HG02571 (cell line): ENCODE results near the gene ARMC8.

Experiments used
- ATAC-seq: cut with Tn5 transposase; IDR thresholded peaks from one replicate; pipeline ENCODE4 v1.9.1; 2021; ENCODE audit warnings: mild to moderate bottlenecking, moderate library complexity; ENCODE audit not compliant: unreplicated experiment

Gene ARMC8

DNA sequence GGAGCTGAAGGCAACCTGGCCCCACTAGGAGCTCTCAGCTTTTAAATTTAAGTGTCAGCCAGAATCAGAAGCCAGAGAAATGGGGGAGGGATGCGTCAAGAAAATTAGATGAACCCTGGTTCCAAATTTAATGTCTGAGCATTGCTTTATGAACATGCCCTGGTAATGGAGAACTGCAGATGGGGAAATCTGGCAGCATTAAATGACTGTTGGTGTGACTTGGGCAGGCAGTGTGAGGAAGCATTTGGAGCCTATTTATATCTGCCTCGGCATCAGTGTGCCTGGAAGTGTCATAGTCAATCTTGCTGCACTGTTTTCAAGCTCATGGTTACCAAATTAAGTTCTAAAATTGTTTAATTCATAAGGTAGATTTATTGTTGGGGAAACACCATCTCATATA lies 113.5 kb downstream of the ARMC8 start:
- no peak for ATAC-seq

DNA sequence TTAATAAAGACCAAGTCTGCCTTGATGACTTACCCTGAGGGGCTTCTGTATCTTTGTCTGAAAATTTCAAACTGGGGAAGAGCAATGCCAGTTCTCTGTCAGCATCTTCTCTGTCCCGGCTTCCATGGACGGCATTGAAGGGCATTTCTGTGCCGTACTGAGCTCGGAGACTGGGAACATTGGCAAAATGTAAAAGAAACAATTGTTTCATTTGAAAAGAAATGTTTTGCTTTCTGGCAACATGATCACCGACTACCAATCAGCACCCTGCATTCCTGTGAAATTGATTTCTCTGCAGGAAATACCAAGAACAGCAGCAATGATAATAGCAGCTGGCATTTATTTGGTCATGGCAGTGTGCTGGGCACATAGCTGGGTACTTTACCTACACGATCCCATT lies 116.4 kb downstream of the ARMC8 start:
- no peak for ATAC-seq

DNA sequence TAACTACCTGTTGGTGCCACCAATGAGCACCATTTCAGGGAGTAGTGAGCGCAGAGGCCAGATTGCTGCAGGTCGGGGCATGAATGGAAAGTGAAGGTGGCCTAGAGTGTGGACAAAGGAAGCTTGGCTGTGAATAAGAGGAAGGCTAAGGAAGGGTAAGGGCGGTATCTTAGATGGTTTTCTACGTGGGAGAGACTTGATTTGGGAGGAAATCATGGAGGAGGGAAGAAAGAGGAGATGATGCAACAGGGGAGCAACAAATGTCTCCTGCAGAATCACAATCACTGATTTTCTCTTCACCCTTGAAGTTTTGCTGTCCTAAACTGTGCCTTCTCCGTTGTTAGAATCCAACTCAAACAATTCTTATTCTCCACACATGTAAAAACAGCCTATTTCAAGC lies 120.8 kb downstream of the ARMC8 start:
- no peak for ATAC-seq

DNA sequence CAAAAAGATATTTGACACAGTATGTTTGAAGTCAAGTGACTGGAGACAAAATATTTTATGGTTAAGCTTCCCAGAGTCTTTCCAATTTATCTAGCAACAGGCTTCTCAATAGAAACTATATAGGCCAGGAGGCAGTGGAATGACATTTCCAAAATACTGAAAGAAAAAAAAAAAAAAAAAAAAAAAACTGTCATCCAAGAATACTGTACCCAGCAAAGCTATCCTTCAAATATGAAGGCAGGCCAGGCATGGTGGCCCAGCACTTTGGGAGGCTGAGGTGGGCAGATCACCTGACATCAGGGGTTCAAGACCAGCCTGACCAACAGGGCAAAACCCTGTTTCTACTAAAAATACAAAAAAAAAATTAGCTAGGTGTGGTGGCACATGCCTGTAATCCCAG lies 121.7 kb downstream of the ARMC8 start:
- no peak for ATAC-seq

- ATAC-seq, result no peak
Observed at GRCh38 chr3:138310494-138310893, 123.4 kb downstream of the ARMC8 start.

- no peak for ATAC-seq
Observed at GRCh38 chr3:138314751-138315150, 127.7 kb downstream of the ARMC8 start.

GRCh38 chr3:138317687-138318086 lies 130.6 kb downstream of the ARMC8 start:
- no peak for ATAC-seq

DNA sequence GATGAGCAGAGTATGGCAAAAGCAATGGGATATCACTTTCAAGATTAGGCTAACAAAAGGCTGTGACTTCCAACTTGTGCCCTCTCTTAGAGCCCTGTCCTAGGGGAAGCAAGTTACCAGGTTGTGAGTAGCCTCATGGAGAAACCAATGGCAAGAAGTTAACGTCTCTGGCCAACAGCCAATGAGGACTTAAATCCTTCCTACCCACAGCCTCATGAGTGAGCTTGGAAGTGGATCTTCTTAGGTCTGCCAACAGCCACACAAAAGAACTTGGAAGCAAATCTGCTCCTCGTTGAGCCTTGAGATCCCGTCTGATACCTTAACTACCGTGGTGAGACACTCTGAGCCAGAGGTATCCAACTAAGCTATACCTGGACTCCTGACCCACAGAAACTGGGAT lies 136.9 kb downstream of the ARMC8 start:
- ATAC-seq, result no peak

DNA sequence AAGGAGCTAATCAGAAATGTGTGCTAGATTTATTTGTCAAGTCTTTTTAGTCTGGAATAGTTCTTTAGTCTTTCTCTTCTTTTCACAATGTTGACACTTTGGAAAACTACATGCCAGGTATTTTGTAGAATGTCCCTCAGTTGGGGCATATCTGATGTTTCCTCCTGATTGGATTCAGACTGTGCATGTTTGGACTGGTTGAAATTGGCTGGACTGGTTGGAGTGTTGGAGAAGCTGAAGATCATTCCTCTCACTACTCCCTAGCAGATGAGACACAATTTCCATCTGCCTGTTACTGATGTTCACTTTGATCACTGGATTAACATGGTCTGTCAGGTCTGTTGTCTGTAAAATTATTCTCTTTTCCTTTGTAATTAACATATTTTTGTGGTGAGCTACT lies 138.9 kb downstream of the ARMC8 start:
- no peak for ATAC-seq

DNA sequence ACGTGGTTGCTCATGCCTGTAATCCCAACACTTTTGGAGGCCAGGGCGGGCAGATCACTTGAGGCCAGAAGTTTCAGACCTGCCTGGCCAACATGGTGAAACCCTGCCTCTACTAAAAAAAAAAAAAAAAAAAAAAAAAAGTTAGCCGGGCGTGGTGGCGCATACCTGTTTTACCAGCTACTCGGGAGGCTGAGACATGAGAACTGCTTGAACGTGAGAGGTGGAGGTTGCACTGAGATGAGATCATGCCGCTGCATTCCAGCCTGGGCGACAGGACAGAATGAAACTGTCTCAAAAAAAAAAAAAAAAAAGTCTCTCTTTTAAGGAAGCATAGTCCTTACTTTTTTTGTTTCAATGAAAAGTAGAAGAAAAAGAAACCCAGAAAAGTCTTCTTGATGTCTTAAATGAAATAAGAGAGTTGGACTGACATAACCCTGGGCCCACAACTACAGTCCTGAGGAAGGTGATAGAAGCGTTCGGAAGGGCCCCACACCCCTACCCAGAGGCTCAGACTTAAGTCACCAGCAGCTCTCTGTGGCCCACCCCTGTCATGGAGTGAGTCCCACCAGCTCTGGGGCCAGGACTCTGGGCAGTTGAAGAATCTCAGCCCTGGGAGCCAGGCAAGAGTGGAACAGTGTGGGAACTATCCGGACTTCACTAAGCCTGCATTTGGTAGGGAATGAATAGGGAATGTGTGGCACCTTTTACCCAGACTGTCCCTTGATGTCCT lies 139.9 kb downstream of the ARMC8 start:
- no peak for ATAC-seq

GRCh38 chr3:138327831-138328230 lies 140.7 kb downstream of the ARMC8 start:
- ATAC-seq, result no peak

DNA sequence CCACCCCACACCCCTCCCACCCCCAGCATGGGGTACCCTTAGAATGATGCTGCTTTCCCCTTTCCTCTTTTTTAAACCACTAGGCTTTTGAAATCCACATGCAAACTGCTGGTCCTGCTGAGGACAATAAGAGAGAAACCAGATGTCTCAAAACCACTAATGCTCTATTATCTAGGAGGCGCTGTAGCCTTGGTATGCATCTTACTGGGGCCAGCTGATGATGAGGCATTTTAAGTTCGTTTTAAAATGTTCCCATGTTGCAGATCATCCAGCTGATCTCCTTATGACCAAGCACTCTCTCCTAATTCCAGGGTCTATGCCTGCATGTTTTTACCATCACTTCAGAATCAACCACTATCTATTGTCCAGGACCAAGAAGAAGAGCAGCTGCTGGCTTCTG lies 141.2 kb downstream of the ARMC8 start:
- ATAC-seq, result no peak

GRCh38 chr3:138329127-138329983 lies 142.3 kb downstream of the ARMC8 start, which contains the start of gene NME9:
TSS of gene NME9 (minus strand) at chr3:138329851. CDS start at chr3:138329335, 516 bp downstream.
- peak; percentile 79 for ATAC-seq

- no peak for ATAC-seq
Observed at GRCh38 chr3:138329984-138330293, 142.8 kb downstream of the ARMC8 start.

GRCh38 chr3:138331143-138331894 lies 144.2 kb downstream of the ARMC8 start:
- ATAC-seq, result no peak

- no peak for ATAC-seq
Observed at GRCh38 chr3:138332472-138333073, 145.5 kb downstream of the ARMC8 start.

GRCh38 chr3:138334608-138335007 lies 147.5 kb downstream of the ARMC8 start:
- ATAC-seq, result no peak

- ATAC-seq, result no peak
Observed at GRCh38 chr3:138336454-138336999, 149.4 kb downstream of the ARMC8 start.

GRCh38 chr3:138338244-138338643 lies 151.1 kb downstream of the ARMC8 start:
- no peak for ATAC-seq

GRCh38 chr3:138338811-138339210 lies 151.7 kb downstream of the ARMC8 start:
- no peak for ATAC-seq

DNA sequence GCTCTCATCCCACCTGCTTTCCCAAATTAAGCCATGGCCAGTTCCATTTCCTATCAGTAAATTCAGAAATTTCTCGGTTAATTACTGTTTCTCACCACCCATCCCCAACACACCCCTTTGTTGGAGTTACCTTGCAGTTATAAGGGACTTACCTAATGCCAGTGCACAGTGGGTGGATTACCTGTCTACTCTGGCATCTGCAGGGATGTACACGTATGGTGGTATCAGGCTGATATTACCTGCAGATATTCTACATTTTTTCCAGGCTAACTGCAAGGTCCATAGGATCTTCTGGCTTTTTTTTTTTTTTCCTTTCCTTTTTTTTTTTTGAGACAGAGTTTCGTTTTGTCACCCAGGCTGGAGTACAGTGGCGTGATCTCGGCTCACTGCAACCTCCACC lies 153.4 kb downstream of the ARMC8 start:
- no peak for ATAC-seq
